HL-60 (cell line): ENCODE results near the gene RECK.
A peak's percentile ranks its signal among the peaks of the same experiment; 100 is the strongest.

Source experiments
- DNase-seq, 2 experiments: peaks; one replicate each; pipeline ENCODE4 v3.0.0-alpha.2; 2010 to 2020; ENCODE audit warnings: low read depth in 1 of 2, low spot score in 1 of 2
- H3K27ac ChIP-seq: fragments of 250-450 bp; sonication (Bioruptor Pico); replicated peaks from 2 replicates; pipeline ENCODE4 v1.5.1; 2020; ENCODE audit warnings: mild to moderate bottlenecking, moderate library complexity
- H3K27me3 ChIP-seq: fragments of 250-450 bp; sonication (Bioruptor Pico); 2 replicates; pipeline ENCODE4 v1.5.1; 2021; ENCODE audit warnings: mild to moderate bottlenecking, moderate library complexity; ENCODE audit not compliant: insufficient read depth, poor library complexity, severe bottlenecking
- H3K4me3 ChIP-seq: replicated peaks from 2 replicates; pipeline ENCODE4 v1.5.1; 2011; ENCODE audit warnings: mild to moderate bottlenecking, control low read depth, low read length; ENCODE audit not compliant: insufficient read depth
- GABPA ChIP-seq: IDR thresholded peaks from 2 replicates; pipeline ENCODE4 v1.6.1; 2012; ENCODE audit warnings: low read depth
- POLR2AphosphoS5 ChIP-seq: IDR thresholded peaks from 2 replicates; pipeline ENCODE4 v1.6.1; 2012; ENCODE audit warnings: low read depth
- SPI1 ChIP-seq: IDR thresholded peaks from 2 replicates; pipeline ENCODE4 v1.6.1; 2012; ENCODE audit warnings: low read depth, mild to moderate bottlenecking, borderline replicate concordance
- TF ChIP-seq, protein P1 (sequence below): IDR thresholded peaks from 2 replicates; pipeline ENCODE4 v1.6.1; 2012; ENCODE audit warnings: low read depth; ENCODE audit not compliant: insufficient replicate concordance
- TF ChIP-seq, protein P2 (sequence below): IDR thresholded peaks from one replicate; pipeline ENCODE4 v1.5.1; 2011; ENCODE audit warnings: low read length, control low read depth, inconsistent platforms; ENCODE audit not compliant: insufficient read depth

The RECK gene

DNA sequence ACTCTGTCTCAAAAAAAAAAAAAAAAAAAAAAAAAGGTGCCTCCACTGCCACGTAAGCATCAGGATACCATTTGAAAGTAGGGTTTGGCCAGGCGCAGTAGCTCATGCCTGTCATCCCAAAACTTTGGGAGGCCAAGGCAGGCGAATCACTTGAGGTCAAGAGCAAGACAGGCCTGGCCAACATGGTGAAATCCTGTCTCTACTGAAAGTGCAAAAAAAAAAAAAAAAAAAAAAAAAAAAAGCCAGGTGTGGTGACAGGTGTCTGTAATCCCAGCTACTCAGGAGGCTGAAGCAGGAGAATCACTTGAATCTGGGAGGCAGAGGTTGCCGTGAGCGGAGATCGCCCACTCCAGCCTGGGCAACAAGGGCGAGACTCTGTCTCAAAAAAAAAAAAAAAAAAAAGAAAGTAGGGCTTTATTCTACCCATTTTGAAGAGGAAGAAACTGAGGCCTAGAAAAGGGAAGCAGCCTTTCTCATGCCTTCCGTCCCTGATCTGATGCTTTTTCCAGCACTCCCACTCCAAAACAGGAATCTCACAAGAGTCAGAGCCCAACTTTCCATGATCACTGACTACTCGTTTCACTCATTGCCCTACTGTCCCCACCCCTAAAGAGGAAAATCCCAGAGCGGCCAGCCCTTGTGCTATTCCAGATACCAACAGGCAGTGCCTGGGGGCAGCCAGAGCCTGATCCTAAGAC is 116.2 kb downstream of the RECK start:
- H3K27ac ChIP-seq = peak overlapping the region; percentile 94
- no peaks in the 10 kb centered on the region for H3K27me3 ChIP-seq
- DNase-seq = no peak
- TF ChIP-seq POLR2AphosphoS5 = no peak
- no peak overlapping the region for H3K4me3 ChIP-seq

DNA sequence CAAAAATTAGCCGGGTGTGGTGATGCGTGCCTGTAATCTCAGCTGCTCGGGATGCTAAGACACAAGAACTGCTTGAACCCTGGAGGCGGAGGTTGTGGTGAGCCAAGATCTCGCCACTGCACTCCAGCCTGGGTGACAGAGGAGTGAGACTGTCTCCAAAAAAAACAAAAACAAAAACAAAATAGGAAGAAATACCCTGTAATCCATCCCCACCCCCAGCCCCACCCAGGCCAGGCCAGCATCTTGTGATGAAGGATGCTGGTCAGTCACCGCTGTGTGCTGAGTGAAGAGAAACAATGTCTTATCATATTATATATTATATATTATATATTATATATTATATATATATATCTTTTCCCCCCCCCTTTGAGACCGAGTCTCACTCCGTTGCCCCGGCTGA is 117.0 kb downstream of the RECK start:
- no peak for TF ChIP-seq GABPA
- TF ChIP-seq, protein P1, sequence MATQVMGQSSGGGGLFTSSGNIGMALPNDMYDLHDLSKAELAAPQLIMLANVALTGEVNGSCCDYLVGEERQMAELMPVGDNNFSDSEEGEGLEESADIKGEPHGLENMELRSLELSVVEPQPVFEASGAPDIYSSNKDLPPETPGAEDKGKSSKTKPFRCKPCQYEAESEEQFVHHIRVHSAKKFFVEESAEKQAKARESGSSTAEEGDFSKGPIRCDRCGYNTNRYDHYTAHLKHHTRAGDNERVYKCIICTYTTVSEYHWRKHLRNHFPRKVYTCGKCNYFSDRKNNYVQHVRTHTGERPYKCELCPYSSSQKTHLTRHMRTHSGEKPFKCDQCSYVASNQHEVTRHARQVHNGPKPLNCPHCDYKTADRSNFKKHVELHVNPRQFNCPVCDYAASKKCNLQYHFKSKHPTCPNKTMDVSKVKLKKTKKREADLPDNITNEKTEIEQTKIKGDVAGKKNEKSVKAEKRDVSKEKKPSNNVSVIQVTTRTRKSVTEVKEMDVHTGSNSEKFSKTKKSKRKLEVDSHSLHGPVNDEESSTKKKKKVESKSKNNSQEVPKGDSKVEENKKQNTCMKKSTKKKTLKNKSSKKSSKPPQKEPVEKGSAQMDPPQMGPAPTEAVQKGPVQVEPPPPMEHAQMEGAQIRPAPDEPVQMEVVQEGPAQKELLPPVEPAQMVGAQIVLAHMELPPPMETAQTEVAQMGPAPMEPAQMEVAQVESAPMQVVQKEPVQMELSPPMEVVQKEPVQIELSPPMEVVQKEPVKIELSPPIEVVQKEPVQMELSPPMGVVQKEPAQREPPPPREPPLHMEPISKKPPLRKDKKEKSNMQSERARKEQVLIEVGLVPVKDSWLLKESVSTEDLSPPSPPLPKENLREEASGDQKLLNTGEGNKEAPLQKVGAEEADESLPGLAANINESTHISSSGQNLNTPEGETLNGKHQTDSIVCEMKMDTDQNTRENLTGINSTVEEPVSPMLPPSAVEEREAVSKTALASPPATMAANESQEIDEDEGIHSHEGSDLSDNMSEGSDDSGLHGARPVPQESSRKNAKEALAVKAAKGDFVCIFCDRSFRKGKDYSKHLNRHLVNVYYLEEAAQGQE = no peak
- TF ChIP-seq SPI1 = no peak
- no peak for TF ChIP-seq POLR2AphosphoS5
- TF ChIP-seq, protein P2, sequence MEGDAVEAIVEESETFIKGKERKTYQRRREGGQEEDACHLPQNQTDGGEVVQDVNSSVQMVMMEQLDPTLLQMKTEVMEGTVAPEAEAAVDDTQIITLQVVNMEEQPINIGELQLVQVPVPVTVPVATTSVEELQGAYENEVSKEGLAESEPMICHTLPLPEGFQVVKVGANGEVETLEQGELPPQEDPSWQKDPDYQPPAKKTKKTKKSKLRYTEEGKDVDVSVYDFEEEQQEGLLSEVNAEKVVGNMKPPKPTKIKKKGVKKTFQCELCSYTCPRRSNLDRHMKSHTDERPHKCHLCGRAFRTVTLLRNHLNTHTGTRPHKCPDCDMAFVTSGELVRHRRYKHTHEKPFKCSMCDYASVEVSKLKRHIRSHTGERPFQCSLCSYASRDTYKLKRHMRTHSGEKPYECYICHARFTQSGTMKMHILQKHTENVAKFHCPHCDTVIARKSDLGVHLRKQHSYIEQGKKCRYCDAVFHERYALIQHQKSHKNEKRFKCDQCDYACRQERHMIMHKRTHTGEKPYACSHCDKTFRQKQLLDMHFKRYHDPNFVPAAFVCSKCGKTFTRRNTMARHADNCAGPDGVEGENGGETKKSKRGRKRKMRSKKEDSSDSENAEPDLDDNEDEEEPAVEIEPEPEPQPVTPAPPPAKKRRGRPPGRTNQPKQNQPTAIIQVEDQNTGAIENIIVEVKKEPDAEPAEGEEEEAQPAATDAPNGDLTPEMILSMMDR = no peak
- no peaks in the 10 kb centered on the region for H3K27me3 ChIP-seq
- peak overlapping the region; percentile 82 for H3K27ac ChIP-seq
- no peak for DNase-seq
- H3K4me3 ChIP-seq = no peak overlapping the region

DNA sequence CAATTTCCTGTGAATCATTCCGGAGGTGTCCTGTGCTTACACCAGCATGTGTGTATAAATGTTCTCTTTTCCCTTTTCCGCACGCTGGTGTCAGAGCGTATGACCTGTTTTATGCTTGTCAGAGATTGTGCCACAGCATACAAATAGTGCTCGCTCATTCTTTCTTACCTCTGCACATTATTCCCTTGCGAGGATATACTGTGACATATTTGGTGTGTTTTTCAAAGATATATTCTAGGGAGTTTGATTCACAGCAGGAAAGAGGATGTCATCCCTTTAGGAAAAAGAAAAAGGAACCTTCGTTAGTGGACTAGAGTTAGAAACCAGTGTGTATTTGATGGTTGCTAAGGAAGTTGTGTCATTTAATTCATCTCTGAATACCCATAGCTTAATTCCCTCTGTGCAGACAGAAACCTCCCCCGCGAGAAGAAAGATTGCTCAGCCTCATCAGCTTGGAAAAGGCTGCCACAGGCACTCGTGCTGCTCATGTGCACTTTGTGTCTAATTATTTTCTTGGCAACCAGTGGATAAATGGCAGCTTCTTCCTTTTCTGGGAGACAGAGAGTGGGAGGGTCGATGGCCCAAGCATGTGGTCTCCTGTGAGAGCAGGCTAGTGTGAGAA is 117.7 kb downstream of the RECK start:
- Histone ChIP-seq H3K27ac (peak overlapping the region; percentile 82), H3K4me3 (no peak overlapping the region), H3K27me3 (no peaks in the 10 kb centered on the region)
- TF ChIP-seq, protein P1 = no peak
- TF ChIP-seq POLR2AphosphoS5 (peak; percentile 53; the same call in 1 of the 2 replicates), GABPA (no peak)
- DNase-seq = peak in 1 of 2 experiments; percentile 63

DNA sequence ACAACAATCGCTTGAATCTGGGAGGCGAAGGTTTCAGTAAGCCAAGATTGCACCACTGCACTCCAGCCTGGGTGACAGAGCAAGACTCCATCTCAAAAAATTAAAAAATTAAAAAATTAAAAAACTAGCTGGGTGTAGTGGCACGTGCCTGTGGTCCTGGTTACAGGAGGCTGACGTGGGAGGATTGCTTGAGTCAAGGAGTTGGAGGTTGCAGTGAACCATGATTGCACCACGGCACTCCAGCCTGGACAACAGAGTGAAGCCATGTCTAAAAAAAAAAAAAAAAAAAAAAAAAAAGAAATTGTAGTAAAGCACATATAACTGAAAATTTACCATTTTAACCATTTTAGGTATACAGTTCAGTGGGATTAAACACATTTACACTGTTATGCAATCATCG is 119.4 kb downstream of the RECK start:
- TF ChIP-seq, protein P2 = no peak
- TF ChIP-seq POLR2AphosphoS5 (no peak), GABPA (no peak), SPI1 (no peak)
- TF ChIP-seq, protein P1 = no peak
- DNase-seq = no peak
- Histone ChIP-seq H3K27ac (no peak overlapping the region), H3K4me3 (no peak overlapping the region), H3K27me3 (no peaks in the 10 kb centered on the region)
